ENCODE data around the gene FARP2.

DNA sequence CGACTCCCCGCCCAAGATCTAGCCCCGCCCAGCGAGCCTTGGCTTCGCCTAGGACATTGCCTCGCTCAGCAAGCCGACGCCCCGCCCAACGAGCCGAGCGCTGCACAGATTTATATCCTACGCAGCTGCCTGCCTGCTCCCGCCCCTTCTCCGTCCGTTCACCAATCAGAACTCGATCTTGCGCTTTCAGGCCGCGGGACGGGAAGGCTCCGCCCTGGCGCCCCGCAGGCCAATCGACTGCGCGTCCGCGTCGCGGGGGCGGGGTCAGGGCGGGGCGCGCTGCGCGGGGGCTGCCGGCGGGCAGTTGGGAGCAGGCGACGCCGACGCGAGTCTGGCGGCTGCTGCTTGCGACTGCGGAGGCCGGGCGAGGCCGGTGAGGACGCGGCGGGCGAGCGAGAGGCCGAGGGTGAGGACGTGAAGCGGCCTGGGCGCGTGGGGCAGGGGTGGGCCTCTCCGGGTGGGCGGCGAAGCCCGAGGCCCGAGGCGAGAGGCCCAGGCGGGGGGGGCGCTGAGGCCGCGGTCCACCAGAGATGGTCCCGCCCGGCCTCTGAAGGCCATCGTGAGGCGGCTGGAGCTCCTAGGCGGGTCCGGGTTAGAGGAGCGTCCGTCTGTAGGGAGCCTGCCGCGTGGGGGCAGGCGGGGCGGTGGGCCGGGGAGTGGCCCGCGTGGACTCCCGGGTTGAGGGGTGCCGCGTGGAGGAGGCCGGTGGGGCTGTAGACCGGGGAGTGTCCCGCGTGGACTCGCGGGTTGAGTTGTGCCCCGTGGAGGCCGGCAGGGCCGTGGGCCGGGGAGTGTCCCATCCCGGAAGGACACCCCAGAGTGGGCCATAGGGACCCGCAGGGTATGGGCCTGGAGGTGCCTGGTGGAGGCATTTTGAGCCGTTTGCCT is at the start of gene FARP2:
- TF ChIP-seq, protein P1, sequence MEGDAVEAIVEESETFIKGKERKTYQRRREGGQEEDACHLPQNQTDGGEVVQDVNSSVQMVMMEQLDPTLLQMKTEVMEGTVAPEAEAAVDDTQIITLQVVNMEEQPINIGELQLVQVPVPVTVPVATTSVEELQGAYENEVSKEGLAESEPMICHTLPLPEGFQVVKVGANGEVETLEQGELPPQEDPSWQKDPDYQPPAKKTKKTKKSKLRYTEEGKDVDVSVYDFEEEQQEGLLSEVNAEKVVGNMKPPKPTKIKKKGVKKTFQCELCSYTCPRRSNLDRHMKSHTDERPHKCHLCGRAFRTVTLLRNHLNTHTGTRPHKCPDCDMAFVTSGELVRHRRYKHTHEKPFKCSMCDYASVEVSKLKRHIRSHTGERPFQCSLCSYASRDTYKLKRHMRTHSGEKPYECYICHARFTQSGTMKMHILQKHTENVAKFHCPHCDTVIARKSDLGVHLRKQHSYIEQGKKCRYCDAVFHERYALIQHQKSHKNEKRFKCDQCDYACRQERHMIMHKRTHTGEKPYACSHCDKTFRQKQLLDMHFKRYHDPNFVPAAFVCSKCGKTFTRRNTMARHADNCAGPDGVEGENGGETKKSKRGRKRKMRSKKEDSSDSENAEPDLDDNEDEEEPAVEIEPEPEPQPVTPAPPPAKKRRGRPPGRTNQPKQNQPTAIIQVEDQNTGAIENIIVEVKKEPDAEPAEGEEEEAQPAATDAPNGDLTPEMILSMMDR (IDR thresholded peaks at IDR 0.05 in 8 of 11, conservative IDR thresholded peaks at IDR 0.05 in 3 of 11), result no peak
- TF ChIP-seq POLR2AphosphoS5 (IDR thresholded peaks at IDR 0.05), result peak; percentile 89 to 93 (median 90)

All from spleen (tissue), 7 donors.